ENCODE measurements around the gene CHST12. TPM values are rescaled to one million over a fixed set of nuclear protein-coding genes. Genes with fewer than 3 reads are reported as not detected.

Gene CHST12
- total and polyA plus RNA-seq, 5 donors, result 16.6 to 19.5 (median 19.3) TPM

DNA sequence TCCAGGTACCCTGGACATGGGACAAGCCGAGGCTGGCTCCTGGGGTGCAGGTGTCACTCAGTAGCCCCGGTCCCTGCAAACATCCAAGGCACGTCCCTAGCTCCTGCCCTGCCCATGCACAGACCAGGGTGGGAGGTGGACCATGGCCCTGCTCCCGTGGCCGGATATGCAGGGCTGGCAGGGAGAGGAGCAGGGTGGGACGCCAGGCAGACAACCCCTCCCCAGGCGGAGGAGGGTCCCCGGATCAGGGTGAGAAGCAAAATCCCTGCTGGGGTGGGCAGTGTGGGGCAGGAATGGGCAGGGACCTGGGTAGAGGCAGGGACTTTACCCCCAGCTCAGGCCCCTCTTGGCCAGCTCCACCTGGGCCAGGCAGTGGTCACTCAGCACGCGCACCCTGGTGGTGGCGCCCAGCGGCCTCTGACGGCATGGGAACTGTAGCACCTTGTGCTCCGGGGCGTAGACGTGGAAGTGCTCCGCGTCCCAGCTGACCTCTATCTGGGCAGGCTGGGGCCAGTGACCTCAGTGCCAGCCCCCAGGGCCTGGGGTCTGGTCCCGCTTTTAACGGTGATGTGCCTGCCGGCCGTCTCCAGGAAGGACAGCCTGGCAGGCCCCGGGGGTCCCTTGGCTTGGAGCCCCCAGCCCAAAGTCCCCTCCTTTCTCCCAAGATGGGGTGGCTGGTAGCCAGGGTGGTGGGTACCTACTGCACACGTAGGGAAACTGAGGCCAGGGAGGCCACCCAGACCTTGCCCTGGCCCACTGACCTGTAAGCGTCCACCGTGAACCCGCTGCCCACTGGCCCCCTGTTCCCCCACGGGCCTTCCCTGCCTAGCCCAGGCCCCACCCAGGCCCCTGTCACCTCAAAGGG lies 71.6 kb downstream of the CHST12 start:
- no peaks in the 10 kb centered on the region for H3K27me3 ChIP-seq (ENCODE audit: control insufficient read depth, insufficient read depth)
- peak in 1 of 3 donors; percentile 53 for DNase-seq

DNA sequence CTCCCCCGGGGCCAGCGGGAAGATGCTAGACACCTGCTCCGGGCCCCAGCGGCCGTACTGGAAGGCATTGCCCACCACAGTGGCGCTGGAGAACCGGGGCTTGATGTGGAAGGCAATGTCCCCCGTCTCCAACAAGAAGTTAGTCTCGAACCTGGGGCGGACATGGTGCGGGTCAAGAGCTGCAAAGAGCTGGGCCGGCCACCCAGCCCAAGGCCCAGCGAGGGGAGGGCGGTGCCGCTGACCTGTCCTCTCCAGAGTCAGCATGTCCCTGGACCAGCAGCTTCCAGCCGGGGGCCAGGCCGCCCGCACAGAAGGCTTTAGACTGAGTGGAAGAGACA lies 72.2 kb downstream of the CHST12 start:
- Histone ChIP-seq H3K4me1 (ENCODE audit: control insufficient read depth, insufficient read depth, low read length) (peaks cover 2% of the 10 kb centered on the region), H3K4me3 (ENCODE audit: low read length) (no peak overlapping the region), H3K9me3 (ENCODE audit: control insufficient read depth, low read length) (no peaks in the 10 kb centered on the region), H3K27ac (ENCODE audit: low read length) (no peak overlapping the region), H3K27me3 (ENCODE audit: control insufficient read depth, insufficient read depth) (no peaks in the 10 kb centered on the region)
- intact Hi-C loops (cut with DNase I), result loop anchor here in 1 of 4 donors (10.0 kb wide), 1 partner anchor 209 kb away; the partner anchor contains the start of gene AMZ1
- DNase-seq (no peak), ATAC-seq (no peak)
- 95% methylated on average over 18 of the region's 18 CpGs for WGBS

More for the DNA sequence above, 71.6 kb downstream of the CHST12 start:
- Histone ChIP-seq H3K27ac (ENCODE audit: low read length) (no peak overlapping the region), H3K9me3 (ENCODE audit: control insufficient read depth, low read length) (no peaks in the 10 kb centered on the region), H3K4me1 (ENCODE audit: control insufficient read depth, insufficient read depth, low read length) (peaks cover 2% of the 10 kb centered on the region), H3K4me3 (ENCODE audit: low read length) (no peak overlapping the region)
- 89% methylated on average over 28 of the region's 28 CpGs for WGBS
- intact Hi-C loops (cut with DNase I), result loop anchor here in 1 of 4 donors (10.0 kb wide), 1 partner anchor 210 kb away; the partner anchor contains the start of gene AMZ1
- ATAC-seq, result no peak

DNA sequence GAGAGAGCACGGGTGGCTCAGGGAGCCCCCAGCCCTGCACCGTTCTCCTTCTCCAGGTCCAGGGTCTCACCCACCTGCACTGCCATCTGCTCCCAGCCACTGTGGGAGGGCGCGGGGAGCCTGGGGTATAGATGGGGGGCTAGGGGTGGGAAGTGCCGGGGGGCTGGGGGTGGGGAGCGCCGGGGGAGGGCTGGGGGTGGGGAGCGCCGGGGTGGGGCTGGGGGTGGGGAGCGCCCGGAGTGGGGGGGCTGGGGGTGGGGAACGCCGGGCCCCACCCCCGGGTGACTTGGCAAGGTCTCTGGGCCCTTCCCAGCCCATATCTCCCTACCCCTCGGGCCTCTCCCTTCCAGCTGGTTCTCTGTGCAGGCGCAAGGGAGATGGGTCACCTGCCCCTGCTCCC lies 72.9 kb downstream of the CHST12 start, which contains the start of gene GRIFIN:
Gene GRIFIN, minus strand, starts transcription at position 101 of the 400 bp plus-strand sequence. Its CDS starts 15 bp downstream, at position 86.
- H3K4me3 ChIP-seq (ENCODE audit: low read length), result no peak within 1 kb of the TSS
- no peaks in the 10 kb centered on the region for H3K27me3 ChIP-seq (ENCODE audit: control insufficient read depth, insufficient read depth)
- intact Hi-C loops (cut with DNase I), result loop anchor here in 1 of 4 donors (10.0 kb wide), 1 partner anchor 209 kb away; the partner anchor contains the start of gene AMZ1
- 72% methylated on average over 16 of the region's 16 CpGs for WGBS
- H3K9me3 ChIP-seq (ENCODE audit: control insufficient read depth, low read length), result no peaks in the 10 kb centered on the region
- no peak for DNase-seq
- peaks cover 2% of the 10 kb centered on the region for H3K4me1 ChIP-seq (ENCODE audit: control insufficient read depth, insufficient read depth, low read length)
- ATAC-seq, result no peak
- no peak within 1 kb of the TSS for H3K27ac ChIP-seq (ENCODE audit: low read length)

DNA sequence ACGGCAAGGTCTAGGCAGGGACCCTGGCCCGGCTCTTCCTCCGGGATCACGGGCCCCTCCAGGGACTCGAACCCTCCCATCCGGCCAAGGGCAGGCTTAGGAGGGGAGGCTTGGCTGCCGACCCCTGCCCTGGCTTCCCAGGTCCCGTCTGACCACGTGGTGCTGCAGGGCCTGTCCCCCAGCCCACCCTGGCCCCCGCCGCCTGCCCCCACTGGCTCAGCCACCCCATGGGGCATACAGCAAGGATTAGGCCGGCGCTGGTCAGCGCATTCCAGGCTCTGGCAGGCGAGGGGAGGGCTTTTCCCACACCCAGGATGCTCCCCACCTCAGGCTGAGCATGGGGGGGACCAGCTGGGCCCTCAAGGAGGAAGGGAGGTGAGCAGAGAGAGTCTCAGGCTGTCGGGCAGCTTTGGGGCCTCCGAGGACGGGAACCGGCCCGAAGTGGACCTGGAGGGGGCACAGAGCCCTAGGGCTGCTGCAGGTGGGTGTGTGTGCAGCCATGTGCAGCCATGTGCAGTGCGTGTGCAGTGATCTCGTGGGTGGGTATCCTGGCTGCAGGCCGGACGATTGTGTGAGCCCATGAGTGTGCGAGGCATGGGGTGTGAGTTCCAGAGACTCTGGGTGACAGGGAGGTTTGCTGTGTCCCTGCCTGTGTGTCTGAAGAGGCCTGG lies 73.5 kb downstream of the CHST12 start:
- ATAC-seq, result no peak
- DNase-seq, result no peak
- no peaks in the 10 kb centered on the region for H3K27me3 ChIP-seq (ENCODE audit: control insufficient read depth, insufficient read depth)
- intact Hi-C loops (cut with DNase I), result loop anchor here in 1 of 4 donors (10.0 kb wide), 1 partner anchor 208 kb away; the partner anchor contains the start of gene AMZ1
- no peaks in the 10 kb centered on the region for H3K9me3 ChIP-seq (ENCODE audit: control insufficient read depth, low read length)
- WGBS, result 80% methylated on average over 25 of the region's 25 CpGs
- no peak overlapping the region for H3K4me3 ChIP-seq (ENCODE audit: low read length)
- H3K27ac ChIP-seq (ENCODE audit: low read length), result no peak overlapping the region
- peaks cover 2% of the 10 kb centered on the region for H3K4me1 ChIP-seq (ENCODE audit: control insufficient read depth, insufficient read depth, low read length)

DNA sequence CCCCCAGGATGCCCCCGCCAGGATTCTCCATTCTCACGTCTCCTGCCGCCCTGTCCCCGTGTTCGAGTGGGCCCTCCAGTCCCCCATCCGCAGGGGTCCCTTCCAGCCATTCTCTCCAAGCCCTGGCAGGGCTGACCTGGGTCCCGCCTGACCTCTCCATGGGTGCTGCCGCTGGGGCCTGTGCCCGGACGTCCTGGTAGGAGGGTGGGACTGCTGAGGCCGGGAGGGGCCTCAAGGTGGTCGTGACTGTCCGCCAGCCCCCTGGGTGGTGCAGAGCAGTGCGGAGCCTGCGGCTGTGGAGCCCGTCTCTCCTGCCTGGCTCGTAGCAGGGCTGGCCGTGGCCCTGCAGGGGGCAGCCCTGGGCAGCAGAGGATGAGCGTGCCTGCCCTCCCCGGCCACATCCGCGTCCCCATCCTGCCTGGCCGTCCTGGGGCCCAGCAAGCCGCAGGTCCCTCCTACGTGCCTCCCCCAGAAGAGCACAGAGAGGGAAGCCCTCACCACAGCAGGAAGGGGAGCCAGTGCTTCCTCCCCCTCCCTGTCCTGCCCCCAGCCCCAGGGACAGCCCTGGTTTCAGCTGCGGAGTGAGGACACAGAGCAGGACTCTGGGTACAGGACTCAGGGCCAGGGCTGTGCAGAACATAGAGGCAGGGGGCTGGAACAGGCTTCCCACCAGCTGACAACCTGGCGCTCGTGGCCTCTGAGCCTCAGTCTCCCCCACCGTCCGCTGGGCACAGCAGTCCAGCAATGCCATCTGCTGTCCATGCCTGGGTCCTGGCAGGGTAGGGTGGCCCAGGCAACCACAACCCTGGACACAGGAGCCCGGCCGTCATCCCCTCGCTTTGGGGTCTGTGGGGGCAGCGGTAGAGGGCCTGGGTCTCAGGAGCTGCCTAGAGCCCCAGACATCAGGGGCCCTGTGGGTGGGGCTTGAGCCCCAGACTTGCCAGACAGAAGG lies 74.3 kb downstream of the CHST12 start:
- WGBS, result 34% methylated on average over 34 of the region's 34 CpGs
- H3K4me1 ChIP-seq (ENCODE audit: control insufficient read depth, insufficient read depth, low read length), result peaks cover 2% of the 10 kb centered on the region
- peak; percentile 65 to 87 (median 87) for DNase-seq
- intact Hi-C loops (cut with DNase I), result loop anchor here in 1 of 4 donors (10.0 kb wide), 1 partner anchor 207 kb away; the partner anchor contains the start of gene AMZ1
- no peaks in the 10 kb centered on the region for H3K27me3 ChIP-seq (ENCODE audit: control insufficient read depth, insufficient read depth)
- ATAC-seq, result peak; percentile 80 to 89
- no peak overlapping the region for H3K4me3 ChIP-seq (ENCODE audit: low read length)
- no peak overlapping the region for H3K27ac ChIP-seq (ENCODE audit: low read length)
- H3K9me3 ChIP-seq (ENCODE audit: control insufficient read depth, low read length), result no peaks in the 10 kb centered on the region

DNA sequence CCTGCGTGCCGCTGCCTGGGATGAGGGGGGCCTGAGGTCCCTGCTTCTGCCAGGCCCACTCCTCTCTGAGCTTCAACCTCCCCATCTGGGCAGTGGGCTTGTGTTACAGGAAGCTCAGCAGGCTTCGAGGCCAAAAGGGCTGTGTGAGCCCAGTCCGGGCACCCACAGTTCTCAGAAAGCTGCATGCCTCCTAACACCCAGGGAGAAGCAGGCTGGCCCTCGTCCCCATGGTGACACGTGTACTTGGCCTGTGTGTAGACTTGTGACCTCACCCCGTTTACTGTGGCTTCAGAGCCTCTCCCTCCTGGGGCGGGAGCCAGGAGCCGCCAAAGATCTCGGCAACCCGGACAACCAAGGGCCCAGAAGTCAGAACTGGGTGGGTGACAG lies 75.0 kb downstream of the CHST12 start:
- no peaks in the 10 kb centered on the region for H3K27me3 ChIP-seq (ENCODE audit: control insufficient read depth, insufficient read depth)
- no peaks in the 10 kb centered on the region for H3K9me3 ChIP-seq (ENCODE audit: control insufficient read depth, low read length)
- DNase-seq, result peak; percentile 82 to 90 (median 88)
- no peak overlapping the region for H3K27ac ChIP-seq (ENCODE audit: low read length)
- intact Hi-C loops (cut with DNase I), result loop anchor here in 1 of 4 donors (10.0 kb wide), 1 partner anchor 206 kb away; the partner anchor contains the start of gene AMZ1
- 39% methylated on average over 11 of the region's 11 CpGs for WGBS
- peak; percentile 71 to 78 for ATAC-seq
- peaks cover 2% of the 10 kb centered on the region for H3K4me1 ChIP-seq (ENCODE audit: control insufficient read depth, insufficient read depth, low read length)
- no peak overlapping the region for H3K4me3 ChIP-seq (ENCODE audit: low read length)

DNA sequence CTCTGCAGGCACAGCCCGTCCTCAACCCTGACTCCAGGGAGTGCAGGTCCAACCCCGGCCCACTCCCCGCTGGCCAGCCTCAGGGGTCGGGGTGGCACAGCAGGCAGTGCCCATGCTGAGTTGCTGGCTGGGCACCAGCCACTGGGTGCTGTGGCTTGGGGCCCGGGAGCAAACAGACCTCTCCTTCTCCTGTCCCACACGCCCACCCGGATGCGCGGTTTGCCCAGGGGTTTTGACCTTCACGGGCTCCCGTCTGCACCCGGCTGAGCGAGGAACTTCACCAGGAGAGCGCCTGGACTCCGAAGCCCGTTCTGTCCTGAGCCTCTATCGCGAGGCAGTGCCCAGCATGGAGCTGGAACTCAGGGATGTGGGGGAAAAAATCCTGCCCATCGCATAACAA lies 75.4 kb downstream of the CHST12 start:
- no peak for ATAC-seq
- H3K27me3 ChIP-seq (ENCODE audit: control insufficient read depth, insufficient read depth), result no peaks in the 10 kb centered on the region
- intact Hi-C loops (cut with DNase I), result loop anchor here in 1 of 4 donors (10.0 kb wide), 1 partner anchor 206 kb away; the partner anchor contains the start of gene AMZ1

DNA sequence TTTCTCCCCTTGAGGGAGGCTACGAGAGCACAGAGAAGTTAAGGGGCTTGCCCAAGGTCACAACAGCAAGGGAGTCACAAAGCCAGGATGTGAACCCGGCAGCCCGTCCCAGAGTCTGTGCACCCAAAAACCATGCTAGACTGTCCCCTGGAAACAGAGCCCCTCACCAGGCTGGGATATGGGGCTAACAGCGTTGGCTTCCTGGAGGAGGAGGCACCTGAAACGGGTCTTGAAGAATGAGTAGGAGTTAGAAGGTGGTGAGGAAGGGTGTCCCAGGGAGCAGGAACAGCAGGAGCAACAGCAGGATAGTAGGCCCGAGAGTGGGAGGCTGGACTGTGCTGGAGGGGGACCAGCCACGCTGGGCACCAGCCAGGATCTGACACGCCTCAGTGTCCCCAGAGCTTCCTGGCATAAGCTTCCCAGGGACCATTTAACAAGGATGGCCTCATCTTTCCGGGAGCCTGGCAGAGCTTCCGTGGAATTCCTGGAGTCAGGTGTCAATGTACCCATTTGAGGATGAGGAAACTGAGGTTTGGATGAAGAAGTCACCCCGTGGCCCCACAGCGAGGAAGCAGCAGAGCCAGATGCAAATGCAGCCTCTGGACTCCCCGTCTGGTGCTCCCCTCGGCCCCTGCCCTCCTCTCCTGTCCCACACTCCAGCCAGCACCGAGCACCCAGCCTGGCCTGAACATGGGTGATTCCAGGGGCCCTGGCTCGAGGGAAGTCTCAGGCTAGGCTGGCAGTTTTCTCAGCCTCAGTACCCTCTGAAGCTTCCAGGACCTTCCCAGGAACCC lies 76.1 kb downstream of the CHST12 start:
- 59% methylated on average over 16 of the region's 16 CpGs for WGBS
- H3K4me3 ChIP-seq (ENCODE audit: low read length), result no peak overlapping the region
- H3K27me3 ChIP-seq (ENCODE audit: control insufficient read depth, insufficient read depth), result no peaks in the 10 kb centered on the region
- DNase-seq (no peak), ATAC-seq (no peak)
- no peaks in the 10 kb centered on the region for H3K9me3 ChIP-seq (ENCODE audit: control insufficient read depth, low read length)
- intact Hi-C loops (cut with DNase I), result loop anchor here in 2 of 4 donors (10.0 kb wide), 2 partner anchors 75 to 205 kb away; partner anchors contain the start of genes AMZ1 (in 1 of the 2), BRAT1 (in 1 of the 2) and IQCE (in 1 of the 2)
- no peak overlapping the region for H3K27ac ChIP-seq (ENCODE audit: low read length)
- peaks cover 2% of the 10 kb centered on the region for H3K4me1 ChIP-seq (ENCODE audit: control insufficient read depth, insufficient read depth, low read length)

More for the DNA sequence above, 75.4 kb downstream of the CHST12 start:
- no peaks in the 10 kb centered on the region for H3K9me3 ChIP-seq (ENCODE audit: control insufficient read depth, low read length)
- H3K27ac ChIP-seq (ENCODE audit: low read length), result no peak overlapping the region
- DNase-seq, result peak in 1 of 3 donors; percentile 65
- WGBS, result 53% methylated on average over 19 of the region's 19 CpGs
- H3K4me3 ChIP-seq (ENCODE audit: low read length), result no peak overlapping the region
- H3K4me1 ChIP-seq (ENCODE audit: control insufficient read depth, insufficient read depth, low read length), result peaks cover 2% of the 10 kb centered on the region

DNA sequence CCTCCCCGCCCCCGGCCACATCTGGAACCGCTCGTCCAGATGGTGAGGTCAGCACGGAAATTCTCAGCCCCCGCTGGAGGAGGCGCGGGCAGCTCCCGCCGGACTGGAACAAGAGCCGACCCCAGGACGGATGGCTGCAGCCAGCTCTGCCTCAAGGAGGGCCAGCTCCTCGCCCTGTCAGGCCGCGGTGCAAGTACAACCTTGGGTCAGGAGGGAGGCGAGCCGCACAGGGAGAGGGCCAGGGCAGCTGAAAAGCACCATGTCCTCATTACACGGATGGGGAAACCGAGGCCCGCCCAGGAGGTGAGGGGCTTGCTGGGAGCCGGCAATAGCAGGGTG lies 76.6 kb downstream of the CHST12 start:
- Histone ChIP-seq H3K27me3 (ENCODE audit: control insufficient read depth, insufficient read depth) (no peaks in the 10 kb centered on the region), H3K27ac (ENCODE audit: low read length) (no peak overlapping the region), H3K4me3 (ENCODE audit: low read length) (no peak overlapping the region), H3K4me1 (ENCODE audit: control insufficient read depth, insufficient read depth, low read length) (peaks cover 2% of the 10 kb centered on the region), H3K9me3 (ENCODE audit: control insufficient read depth, low read length) (no peaks in the 10 kb centered on the region)
- ATAC-seq (no peak), DNase-seq (no peak)
- intact Hi-C loops (cut with DNase I), result loop anchor here in 1 of 4 donors (10.0 kb wide), 1 partner anchor 75 kb away; the partner anchor contains the start of genes BRAT1 and IQCE
- 30% methylated on average over 21 of the region's 21 CpGs for WGBS
